OCI-LY3 (cell line): ENCODE measurements around the gene MYCN.

Source experiments
- H2AFZ ChIP-seq: fragments of 200-600, 300-600 bp; shearing (Covaris generic); 2 replicates; pipeline ENCODE4 v1.6.0; 2014; ENCODE audit warnings: antibody characterized with exemption, low read depth, low read length
- H3K27ac ChIP-seq: fragments of 200-600, 300-600 bp; sonication (generic); 2 replicates; pipeline ENCODE4 v1.5.1; 2014; ENCODE audit warnings: mild to moderate bottlenecking, low read length, moderate library complexity, mixed read lengths
- H3K27me3 ChIP-seq: fragments of 200-600, 300-600 bp; sonication (generic); 2 replicates; pipeline ENCODE4 v1.6.1; 2014; ENCODE audit warnings: low read depth, low read length, mixed read lengths
- H3K36me3 ChIP-seq: fragments of 200-600, 300-600 bp; sonication (generic); replicated peaks from 2 replicates; pipeline ENCODE3; 2014; ENCODE audit warnings: low read depth, low read length, mixed read lengths
- H3K4me1 ChIP-seq: fragments of 300-600, 200-600 bp; sonication (generic); 2 replicates; pipeline ENCODE4 v1.6.1; 2014; ENCODE audit warnings: low read length, mixed read lengths
- H3K4me2 ChIP-seq: fragments of 200-600, 300-600 bp; sonication (generic); 2 replicates; pipeline ENCODE4 v1.6.1; 2014; ENCODE audit warnings: low read length, mixed read lengths
- H3K4me3 ChIP-seq: fragments of 300-600, 200-600 bp; sonication (generic); 2 replicates; pipeline ENCODE4 v1.5.1; 2014; ENCODE audit warnings: antibody characterized with exemption, mild to moderate bottlenecking, low read length, moderate library complexity
- H3K79me2 ChIP-seq: fragments of 300-600, 200-600 bp; shearing (Covaris generic); 2 replicates; pipeline ENCODE4 v1.6.1; 2014; ENCODE audit warnings: mild to moderate bottlenecking, low read length, mixed read lengths
- H3K9ac ChIP-seq: fragments of 300-600, 200-600 bp; shearing (Covaris generic); 2 replicates; pipeline ENCODE4 v1.6.0; 2014; ENCODE audit warnings: mild to moderate bottlenecking, low read length, moderate library complexity
- H3K9me3 ChIP-seq: fragments of 200-600, 300-600 bp; shearing (Covaris generic); 2 replicates; pipeline ENCODE4 v1.6.1; 2014; ENCODE audit warnings: low read length, mixed read lengths; ENCODE audit not compliant: insufficient read depth
- H4K20me1 ChIP-seq: fragments of 200-600, 300-600 bp; sonication (generic); 2 replicates; pipeline ENCODE4 v1.6.1; 2016; ENCODE audit warnings: low read length, mixed read lengths; ENCODE audit not compliant: insufficient read depth
- EZH2phosphoT487 ChIP-seq: fragments of 200-600 bp; shearing (Covaris generic); IDR thresholded peaks from 2 replicates; pipeline ENCODE4 v1.6.1; 2018; ENCODE audit warnings: antibody characterized with exemption, mixed run types, low read depth
- TF ChIP-seq, protein P1 (sequence below): fragments of 200-600, 300-600 bp; sonication (generic); IDR thresholded peaks from 2 replicates; pipeline ENCODE4 v1.5.1; 2014; ENCODE audit warnings: antibody characterized with exemption, low read length, low read depth

The MYCN gene

GRCh38 chr2:15941871-15942710, 1.7 kb downstream of the MYCN start:
- peaks cover 13% of the 10 kb centered on the region for H3K27me3 ChIP-seq
- TF ChIP-seq EZH2phosphoT487 = no peak
- TF ChIP-seq, protein P1, sequence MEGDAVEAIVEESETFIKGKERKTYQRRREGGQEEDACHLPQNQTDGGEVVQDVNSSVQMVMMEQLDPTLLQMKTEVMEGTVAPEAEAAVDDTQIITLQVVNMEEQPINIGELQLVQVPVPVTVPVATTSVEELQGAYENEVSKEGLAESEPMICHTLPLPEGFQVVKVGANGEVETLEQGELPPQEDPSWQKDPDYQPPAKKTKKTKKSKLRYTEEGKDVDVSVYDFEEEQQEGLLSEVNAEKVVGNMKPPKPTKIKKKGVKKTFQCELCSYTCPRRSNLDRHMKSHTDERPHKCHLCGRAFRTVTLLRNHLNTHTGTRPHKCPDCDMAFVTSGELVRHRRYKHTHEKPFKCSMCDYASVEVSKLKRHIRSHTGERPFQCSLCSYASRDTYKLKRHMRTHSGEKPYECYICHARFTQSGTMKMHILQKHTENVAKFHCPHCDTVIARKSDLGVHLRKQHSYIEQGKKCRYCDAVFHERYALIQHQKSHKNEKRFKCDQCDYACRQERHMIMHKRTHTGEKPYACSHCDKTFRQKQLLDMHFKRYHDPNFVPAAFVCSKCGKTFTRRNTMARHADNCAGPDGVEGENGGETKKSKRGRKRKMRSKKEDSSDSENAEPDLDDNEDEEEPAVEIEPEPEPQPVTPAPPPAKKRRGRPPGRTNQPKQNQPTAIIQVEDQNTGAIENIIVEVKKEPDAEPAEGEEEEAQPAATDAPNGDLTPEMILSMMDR = no peak
- no peak overlapping the region for H3K27ac ChIP-seq
- no peak overlapping the region for H2AFZ ChIP-seq
- H3K9ac ChIP-seq = no peak overlapping the region
- no peak overlapping the region for H3K4me3 ChIP-seq
- no peak overlapping the region for H3K4me2 ChIP-seq
- no peaks in the 10 kb centered on the region for H3K9me3 ChIP-seq
- no peaks in the 10 kb centered on the region for H3K79me2 ChIP-seq
- H3K36me3 ChIP-seq = no peaks in the 10 kb centered on the region
- H4K20me1 ChIP-seq = no peaks in the 10 kb centered on the region
- H3K4me1 ChIP-seq = no peaks in the 10 kb centered on the region

DNA sequence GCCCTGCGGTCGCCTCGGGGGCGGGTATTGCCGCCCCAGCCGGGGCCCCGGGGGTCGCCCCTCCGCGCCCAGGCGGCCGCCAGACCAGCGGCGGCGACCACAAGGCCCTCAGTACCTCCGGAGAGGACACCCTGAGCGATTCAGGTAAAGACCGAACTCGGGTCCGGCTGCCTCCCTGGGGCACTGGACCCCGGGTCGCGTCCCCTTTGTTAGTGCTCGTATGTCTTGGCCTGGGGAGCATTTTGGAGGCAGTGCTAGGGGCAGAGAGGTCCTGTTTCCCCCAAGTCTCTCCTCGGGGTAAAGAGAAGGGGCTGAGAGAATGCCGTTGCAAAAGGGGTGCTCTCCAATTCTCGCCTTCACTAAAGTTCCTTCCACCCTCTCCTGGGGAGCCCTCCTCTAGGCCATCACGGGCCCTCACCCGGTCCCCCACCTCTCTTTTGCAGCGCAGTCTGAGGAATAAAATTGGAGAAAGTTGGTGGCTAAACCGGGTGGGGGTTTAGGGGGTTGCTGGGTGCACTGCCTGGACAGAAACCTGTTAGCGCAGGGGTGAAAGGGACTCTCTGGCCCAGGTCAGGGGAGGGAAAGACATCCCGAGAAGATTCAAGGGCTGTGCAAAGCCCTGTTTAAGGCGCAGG, 2.5 kb downstream of the MYCN start:
- no peaks in the 10 kb centered on the region for H3K79me2 ChIP-seq
- H3K27me3 ChIP-seq = peaks cover 18% of the 10 kb centered on the region; the same call in 1 of the 2 replicates
- no peaks in the 10 kb centered on the region for H3K36me3 ChIP-seq
- no peak overlapping the region for H3K4me2 ChIP-seq
- H3K9ac ChIP-seq = no peak overlapping the region
- no peaks in the 10 kb centered on the region for H3K4me1 ChIP-seq
- no peak overlapping the region for H2AFZ ChIP-seq
- H3K9me3 ChIP-seq = no peaks in the 10 kb centered on the region
- no peaks in the 10 kb centered on the region for H4K20me1 ChIP-seq
- no peak for TF ChIP-seq EZH2phosphoT487
- TF ChIP-seq, protein P1 = no peak
- no peak overlapping the region for H3K4me3 ChIP-seq
- no peak overlapping the region for H3K27ac ChIP-seq

DNA sequence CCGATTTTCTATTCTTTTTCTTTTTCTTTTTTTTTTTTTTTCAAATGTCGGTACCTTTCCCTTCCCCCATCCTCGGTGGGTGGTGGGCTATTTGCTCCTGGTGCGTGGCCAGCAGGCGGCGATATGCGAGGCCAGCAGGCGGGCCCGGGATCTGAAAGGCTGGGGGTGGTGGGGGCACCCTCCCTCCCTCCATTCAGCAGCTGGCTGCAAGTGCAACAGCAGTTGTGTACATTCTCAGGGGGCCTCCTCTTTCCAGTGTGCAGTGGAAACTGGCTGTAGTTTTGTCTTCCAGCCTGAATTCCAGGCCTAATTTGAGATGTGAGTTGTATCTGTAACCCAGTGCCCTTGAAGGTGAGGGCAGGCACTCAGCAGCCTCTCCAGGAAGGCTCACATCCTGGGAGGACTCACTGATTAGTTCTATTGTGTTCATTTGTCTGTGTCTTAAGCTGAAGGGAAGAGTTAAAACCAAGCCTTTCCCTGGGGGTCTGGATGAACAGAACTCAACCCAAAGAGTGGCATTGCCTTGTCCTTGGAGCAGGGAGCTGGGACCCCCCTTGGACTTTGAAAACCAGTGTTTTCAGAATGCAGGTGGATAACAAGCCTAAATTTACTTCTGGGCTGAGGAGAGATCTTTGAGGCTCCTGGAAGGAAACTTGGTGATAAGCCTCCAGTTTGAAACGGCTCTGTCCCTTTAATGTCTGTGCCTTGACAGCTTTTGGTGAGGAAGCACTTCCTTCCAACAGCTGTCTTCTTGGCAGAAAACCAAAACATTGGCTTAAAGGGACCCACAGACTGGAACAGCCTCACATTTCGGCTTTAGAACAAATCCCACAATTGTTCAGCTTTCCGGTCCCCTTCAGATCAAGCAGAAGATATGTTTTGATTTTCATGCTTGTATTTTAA, 3.3 kb downstream of the MYCN start:
- TF ChIP-seq, protein P1 = peak; percentile 17; the same call in 1 of the 2 replicates
- TF ChIP-seq EZH2phosphoT487 = no peak
- Histone ChIP-seq H3K4me1 (no peaks in the 10 kb centered on the region), H3K36me3 (no peaks in the 10 kb centered on the region), H3K9ac (no peak overlapping the region), H3K9me3 (no peaks in the 10 kb centered on the region), H3K4me2 (no peak overlapping the region), H2AFZ (no peak overlapping the region), H3K27me3 (peaks cover 11% of the 10 kb centered on the region; the same call in 1 of the 2 replicates), H3K4me3 (no peak overlapping the region), H3K27ac (no peak overlapping the region), H4K20me1 (no peaks in the 10 kb centered on the region), H3K79me2 (no peaks in the 10 kb centered on the region)
